ENCODE results near the gene PCDH7.

The PCDH7 gene

DNA sequence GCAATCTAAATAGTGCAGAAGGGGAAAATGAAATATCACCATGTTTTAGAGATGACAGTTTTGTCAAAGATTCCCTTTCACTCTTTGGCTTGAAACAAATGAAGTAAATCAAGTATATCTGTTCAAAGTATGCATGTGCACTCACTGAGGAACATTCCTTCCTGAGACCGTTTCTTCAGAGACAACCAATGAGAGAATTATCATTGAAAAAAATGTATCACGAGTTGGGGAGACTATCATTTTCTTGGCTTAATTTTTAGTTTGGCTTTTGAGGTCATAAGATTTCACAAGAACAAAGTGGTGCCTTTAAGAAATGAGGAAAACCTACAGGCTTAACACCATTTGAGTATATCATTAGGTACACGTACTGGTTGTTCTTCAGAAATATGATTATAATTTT lies 56.3 kb downstream of the PCDH7 start:
- DNase-seq (ENCODE audit: low read depth, low spot score) = no peak

DNA sequence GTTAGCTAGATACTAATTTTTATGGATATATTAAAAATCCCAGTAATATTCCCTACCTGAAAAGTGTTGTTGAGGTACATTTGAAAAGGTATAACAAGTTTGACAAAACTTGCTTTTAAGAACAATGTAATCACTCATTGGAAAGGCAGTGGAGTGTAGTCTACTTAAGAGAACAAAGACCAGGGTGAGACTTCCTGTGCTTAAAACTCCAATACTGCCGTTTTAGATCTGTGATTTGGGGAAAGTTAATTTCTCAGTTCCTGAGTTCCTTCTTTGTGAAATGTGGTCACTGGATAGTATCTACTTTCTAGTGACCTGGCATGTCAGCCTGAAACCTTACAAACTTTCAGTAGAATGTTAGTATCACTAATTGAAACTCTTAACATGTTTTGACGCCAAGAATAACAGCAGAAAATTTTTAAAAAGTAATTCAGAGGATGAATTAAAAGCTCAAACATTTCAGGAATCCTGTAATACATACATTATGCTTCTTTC lies 56.8 kb downstream of the PCDH7 start:
- DNase-seq (ENCODE audit: low read depth, low spot score) = no peak
- H3K27ac ChIP-seq = no peak overlapping the region

More for the DNA sequence above, 56.3 kb downstream of the PCDH7 start:
- no peak overlapping the region for H3K27ac ChIP-seq
